ENCODE results near the gene CREB5.

Gene CREB5, protein sequence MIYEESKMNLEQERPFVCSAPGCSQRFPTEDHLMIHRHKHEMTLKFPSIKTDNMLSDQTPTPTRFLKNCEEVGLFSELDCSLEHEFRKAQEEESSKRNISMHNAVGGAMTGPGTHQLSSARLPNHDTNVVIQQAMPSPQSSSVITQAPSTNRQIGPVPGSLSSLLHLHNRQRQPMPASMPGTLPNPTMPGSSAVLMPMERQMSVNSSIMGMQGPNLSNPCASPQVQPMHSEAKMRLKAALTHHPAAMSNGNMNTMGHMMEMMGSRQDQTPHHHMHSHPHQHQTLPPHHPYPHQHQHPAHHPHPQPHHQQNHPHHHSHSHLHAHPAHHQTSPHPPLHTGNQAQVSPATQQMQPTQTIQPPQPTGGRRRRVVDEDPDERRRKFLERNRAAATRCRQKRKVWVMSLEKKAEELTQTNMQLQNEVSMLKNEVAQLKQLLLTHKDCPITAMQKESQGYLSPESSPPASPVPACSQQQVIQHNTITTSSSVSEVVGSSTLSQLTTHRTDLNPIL

DNA sequence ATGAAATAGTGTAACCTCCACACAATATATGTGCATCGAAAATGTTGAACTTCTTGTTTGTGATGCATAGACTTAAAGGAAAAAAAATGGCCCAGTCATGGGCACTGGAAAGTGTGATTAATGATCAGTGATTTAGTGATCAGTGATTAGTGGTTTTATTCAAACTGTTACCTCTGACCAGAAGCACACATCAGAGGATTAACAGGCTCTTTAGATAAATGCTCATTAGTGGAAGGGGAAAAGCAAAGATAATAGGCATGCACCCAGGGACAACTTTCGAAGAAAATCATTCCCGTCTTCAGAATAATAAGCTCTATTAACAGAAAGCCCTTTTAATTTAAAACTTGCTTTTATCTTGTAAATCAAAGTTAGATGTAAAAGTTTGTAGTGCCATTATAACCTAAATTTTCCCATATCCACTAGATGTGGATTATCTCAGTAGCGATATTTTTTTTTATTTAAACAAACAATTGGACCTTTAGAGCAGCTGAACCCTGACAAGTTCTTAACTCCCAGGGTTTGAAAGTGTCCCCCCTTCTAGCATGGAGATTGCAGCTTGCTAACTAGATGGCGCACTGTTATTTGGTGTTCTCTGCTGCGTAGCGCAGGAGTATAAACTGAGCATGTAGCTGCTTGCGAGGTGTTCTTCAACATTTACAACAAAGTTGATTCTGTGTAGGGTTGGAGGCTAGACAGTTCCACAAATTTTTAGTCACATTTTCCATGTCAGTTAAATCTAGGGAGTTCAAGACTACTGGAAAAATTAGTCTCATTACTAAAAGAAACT lies at the start of gene CREB5:
CREB5 (plus strand) TSS at position 643 of the 787 bp plus-strand sequence. CDS start 397 bp downstream, outside the sequence.
- DNase-seq (ENCODE audit: insufficient read length, low spot score) (no peak), FAIRE-seq (no peak)
- TF ChIP-seq POLR2A (IDR thresholded peaks at IDR 0.05; ENCODE audit: low read depth, low read length) = no peak

DNA sequence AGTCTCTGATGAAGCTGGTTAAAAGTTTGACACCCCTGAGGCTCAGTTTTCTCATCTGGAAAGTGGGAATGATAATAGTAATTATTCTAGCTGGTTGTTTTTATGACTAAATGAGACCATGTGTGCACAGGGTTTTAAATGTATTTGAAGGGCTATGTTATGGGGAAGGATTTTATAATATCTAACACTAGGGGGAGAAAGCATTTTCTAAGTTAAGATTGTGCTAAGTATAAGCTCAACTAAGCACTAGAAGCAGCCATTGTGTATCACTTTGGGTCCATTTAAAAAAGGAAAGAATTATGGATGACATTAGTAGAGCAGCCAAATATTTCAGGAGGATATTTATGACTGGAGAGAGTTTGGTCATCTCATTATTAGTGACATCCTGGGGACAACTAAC lies 49.5 kb upstream of the CREB5 start:
- no peak for TF ChIP-seq POLR2A (IDR thresholded peaks at IDR 0.05; ENCODE audit: low read depth, low read length)
- no peak for FAIRE-seq

DNA sequence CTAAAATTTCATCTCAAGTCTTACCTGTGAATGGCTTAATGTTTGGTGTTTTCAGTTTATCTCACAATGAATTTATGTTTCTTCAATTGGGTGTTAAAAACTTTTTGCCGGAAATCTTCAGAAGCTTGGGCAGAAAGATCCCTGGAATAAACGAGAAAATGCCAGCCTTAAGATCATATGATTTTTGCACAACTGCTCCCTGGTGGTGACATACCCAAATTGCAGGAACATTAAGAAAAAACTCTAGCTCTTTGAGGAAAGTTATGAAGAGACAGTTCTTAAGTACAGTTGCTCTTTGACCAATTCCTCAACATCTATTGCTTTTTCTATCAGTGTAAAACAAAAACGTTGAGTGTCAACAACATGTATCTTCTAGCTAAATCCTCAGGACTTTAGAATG lies 48.2 kb upstream of the CREB5 start:
- no peak for TF ChIP-seq POLR2A (IDR thresholded peaks at IDR 0.05; ENCODE audit: low read depth, low read length)
- FAIRE-seq (no peak), DNase-seq (ENCODE audit: insufficient read length, low spot score) (no peak)

More for the DNA sequence above, 49.5 kb upstream of the CREB5 start:
- DNase-seq (ENCODE audit: insufficient read length, low spot score) = no peak

DNA sequence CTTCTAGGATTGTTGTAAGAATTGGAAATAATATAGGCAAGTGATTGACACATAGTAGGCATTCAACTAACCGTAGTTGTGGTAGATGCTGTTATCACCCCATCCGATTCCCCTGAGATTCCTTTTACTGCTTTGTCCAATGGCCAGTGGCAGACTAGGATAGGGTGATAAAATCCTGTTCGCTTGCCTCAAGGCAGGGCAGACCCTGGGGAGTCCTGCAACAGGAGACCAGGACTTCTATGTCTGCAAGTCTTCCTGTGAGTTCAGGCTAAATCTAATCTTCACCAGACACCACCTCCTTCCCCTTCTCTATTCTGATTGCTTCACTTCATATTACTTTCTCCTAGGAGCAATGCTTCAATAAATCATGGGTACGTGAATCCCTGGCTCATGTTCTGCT lies 42.8 kb upstream of the CREB5 start:
- DNase-seq (ENCODE audit: insufficient read length, low spot score) (no peak), FAIRE-seq (no peak)
- no peak for TF ChIP-seq POLR2A (IDR thresholded peaks at IDR 0.05; ENCODE audit: low read depth, low read length)

DNA sequence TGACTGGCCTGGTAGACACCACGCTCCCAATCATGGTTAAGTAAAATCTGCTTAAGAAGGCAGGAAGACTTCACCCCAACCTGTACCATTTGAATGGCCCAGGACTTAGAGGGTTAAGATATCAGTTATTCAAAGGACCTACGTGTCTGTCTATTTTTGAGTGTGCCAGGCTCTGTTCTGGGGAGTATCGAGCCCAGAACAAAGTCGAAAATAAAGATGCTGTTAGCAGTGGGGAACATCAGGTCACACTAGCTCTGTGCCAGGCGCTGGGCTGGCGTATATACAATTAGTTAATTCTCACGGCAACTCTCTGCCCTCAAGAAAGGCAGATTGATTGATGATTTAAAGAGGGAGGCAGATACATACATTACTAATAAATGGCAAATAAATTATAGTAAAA lies 40.5 kb upstream of the CREB5 start:
- no peak for FAIRE-seq

DNA sequence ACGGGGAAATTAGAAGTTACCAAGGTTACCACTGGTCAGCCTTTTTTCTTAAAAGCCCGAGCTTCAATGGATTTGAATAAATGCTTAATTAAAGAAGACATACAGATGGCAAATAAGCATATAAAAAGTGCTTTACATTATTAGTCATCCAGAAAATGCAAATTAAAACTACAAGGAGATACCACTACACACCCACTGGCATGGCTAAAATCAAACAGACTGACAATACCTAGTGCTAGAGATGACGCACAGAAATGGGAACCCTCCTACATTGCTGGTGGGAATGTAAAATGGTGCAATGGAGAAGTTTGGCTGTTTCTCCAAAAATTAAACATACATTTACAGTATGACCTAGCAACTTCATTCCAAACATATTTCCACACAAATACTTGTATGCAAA lies 38.3 kb upstream of the CREB5 start:
- DNase-seq (ENCODE audit: insufficient read length, low spot score) = no peak
- FAIRE-seq = no peak

More for the DNA sequence above, 40.5 kb upstream of the CREB5 start:
- DNase-seq (ENCODE audit: insufficient read length, low spot score) = no peak
- TF ChIP-seq POLR2A (IDR thresholded peaks at IDR 0.05; ENCODE audit: low read depth, low read length) = no peak

DNA sequence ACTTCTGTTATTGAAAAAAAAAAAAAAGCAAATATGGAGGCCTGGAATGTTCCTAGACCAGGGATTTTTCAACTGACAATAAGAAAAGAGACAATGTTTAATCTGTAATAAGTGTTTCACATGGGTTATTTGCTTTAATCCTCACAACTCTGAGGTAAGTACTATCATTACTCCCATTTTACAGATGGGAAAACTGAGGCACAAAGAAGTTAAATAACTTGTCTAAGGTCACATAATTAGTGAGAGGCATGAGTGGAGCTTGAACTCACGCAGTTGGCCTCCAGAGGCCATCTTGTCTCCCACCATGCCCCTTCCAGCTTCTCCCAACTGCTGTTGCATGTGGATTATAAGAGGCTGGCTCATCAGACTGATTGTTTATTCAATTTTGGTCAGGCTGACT lies 36.6 kb upstream of the CREB5 start:
- no peak for DNase-seq (ENCODE audit: insufficient read length, low spot score)
- no peak for FAIRE-seq
- no peak for TF ChIP-seq POLR2A (IDR thresholded peaks at IDR 0.05; ENCODE audit: low read depth, low read length)

More for the DNA sequence above, 38.3 kb upstream of the CREB5 start:
- no peak for TF ChIP-seq POLR2A (IDR thresholded peaks at IDR 0.05; ENCODE audit: low read depth, low read length)

DNA sequence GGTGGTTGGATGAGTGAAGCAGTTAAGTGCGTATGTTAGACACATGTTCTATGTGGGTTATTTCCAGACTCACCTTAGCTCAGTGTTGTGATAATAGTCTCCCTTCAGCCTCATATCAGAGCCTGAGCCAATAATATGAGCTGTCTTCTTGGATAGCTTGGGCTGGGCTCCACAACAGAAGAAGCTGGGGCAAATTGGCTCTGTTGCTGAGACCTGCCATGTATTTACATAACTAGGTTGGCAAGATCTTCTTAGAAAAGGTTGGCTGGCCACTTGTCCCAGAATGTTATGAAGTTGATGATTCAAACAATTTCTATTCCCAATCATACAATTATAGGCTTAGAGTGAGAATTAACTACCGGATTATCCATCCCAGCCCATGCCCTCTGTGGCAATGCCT lies 35.7 kb upstream of the CREB5 start:
- FAIRE-seq = no peak
- no peak for TF ChIP-seq POLR2A (IDR thresholded peaks at IDR 0.05; ENCODE audit: low read depth, low read length)
- no peak for DNase-seq (ENCODE audit: insufficient read length, low spot score)

DNA sequence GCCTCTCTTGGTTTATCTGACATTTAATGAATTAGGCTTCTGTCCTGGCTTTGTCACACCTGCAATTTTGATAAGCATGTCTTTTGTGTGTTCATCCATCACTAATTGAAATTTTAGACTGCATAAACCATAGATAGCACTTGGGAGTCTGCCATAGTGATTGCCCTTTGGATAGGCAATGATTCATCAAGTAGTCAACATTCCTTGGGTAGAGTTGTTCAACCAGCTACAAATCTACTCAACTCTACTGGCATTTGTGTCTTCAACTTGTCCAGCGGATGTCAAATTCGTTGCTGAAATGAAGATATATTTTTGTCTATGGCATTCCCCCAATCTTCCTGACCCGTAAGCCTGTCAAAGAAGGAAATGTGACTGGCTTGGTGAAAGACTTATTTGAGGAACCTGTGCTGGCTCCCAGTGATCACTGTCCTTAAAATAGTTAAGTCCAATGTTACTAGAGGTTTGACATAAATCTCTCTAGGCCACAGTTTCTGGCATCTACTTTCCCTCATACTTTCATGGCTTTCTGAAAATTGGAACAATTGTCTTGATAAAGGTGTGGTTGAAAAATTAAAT lies 33.7 kb upstream of the CREB5 start:
- no peak for DNase-seq (ENCODE audit: insufficient read length, low spot score)
- no peak for TF ChIP-seq POLR2A (IDR thresholded peaks at IDR 0.05; ENCODE audit: low read depth, low read length)
- no peak for FAIRE-seq

DNA sequence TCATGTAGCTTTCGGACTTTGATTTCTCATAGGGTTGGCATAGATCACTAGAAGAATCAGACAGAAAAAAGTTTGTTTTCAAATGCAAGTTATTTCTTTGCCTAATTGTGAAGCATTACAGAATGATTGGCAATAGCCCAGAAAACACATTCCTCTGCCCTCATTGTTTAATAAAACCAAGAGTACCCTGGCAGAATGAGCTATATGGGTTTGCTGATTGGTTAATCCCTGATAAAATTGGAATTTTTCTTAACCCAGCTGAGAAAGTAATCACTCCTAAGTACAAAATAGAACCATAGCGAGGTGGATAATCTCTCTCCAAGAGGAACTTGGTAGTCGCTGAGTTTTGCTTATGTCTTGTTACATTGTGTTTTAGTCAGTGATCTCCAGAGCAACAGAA lies 30.9 kb upstream of the CREB5 start:
- DNase-seq (ENCODE audit: insufficient read length, low spot score) (no peak), FAIRE-seq (no peak)
- TF ChIP-seq POLR2A (IDR thresholded peaks at IDR 0.05; ENCODE audit: low read depth, low read length) = no peak

DNA sequence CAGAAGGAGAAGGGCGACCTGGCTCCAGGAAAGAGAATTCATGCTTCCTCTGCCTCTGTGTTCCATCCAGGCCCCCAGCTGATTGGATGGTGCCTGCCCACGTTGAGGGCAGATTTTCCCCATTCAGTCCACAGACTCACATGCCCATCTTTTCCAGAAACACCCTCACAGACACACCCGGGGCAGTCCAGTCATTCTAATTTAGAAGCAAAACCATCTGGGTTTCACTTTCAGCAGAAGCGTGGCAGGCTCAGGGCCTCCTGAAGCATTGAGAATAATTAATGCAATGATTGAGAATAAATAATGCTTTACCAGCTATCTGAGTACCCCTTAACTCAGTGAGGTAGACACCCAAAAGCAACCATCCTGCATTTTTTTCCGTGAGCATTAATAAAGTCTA lies 30.2 kb upstream of the CREB5 start:
- FAIRE-seq (no peak), DNase-seq (ENCODE audit: insufficient read length, low spot score) (no peak)
- TF ChIP-seq POLR2A (IDR thresholded peaks at IDR 0.05; ENCODE audit: low read depth, low read length) = no peak

DNA sequence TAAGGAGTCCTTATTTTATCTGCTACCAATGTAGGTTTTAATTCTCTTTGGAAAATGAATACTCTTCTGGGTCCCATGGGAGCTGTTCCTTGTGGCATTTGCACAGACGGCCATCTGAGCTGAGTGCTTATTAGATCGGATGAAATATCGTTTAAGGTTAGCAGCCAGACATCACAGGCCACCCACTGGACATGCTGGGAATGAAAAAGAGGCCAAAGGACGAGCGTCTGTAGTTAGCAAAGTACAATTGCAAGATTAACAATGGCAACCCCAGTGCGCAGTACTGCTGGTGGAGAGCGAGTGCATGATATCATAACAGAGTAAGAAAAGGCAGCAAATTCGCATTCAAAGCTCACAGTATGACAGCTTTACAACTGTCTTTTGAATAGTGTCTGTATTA lies 28.3 kb upstream of the CREB5 start:
- DNase-seq (ENCODE audit: insufficient read length, low spot score) (no peak), FAIRE-seq (no peak)
- no peak for TF ChIP-seq POLR2A (IDR thresholded peaks at IDR 0.05; ENCODE audit: low read depth, low read length)

DNA sequence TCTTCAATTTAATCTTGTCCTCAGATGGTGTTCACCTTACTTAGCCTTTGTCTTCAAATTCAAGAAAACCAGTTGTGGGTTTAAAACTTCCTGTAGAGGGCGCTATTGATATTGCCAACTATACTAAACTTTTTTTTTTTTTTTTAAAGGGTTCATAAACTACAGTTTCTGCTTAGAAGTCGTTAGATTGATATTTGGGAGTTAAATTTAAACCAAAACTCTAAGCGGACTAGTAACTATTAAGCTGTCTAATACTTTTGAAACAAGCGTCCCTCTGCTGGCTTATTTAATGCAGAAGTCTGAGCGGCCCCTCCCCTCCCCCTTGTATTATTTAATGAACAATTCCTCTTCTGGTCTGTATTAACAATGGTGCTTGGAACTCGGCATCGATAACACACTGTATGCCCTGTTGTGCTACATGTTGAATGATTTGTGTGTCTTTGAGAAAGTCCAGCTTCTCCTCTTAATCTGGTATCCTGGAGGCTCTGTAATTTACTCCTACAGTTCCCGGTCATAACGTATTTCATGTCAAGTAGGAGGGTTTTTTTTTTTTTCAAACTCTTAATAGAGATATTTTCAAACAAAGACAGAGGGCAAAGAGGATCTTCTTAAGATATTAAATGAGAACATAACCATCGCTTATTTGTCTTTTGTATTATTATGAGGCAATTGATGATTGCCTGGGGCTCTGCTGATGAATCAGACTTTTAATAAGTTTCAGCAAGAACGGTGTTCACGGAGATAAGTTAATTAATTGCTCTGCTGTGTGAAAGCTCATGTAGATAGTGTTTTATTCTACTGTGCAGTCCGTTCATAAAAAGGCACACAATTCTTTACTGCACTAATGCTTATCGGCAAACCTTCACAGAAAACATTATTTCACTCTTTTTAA lies 22.6 kb upstream of the CREB5 start:
- no peak for DNase-seq (ENCODE audit: insufficient read length, low spot score)
- FAIRE-seq = peak; percentile 94
- TF ChIP-seq POLR2A (IDR thresholded peaks at IDR 0.05; ENCODE audit: low read depth, low read length) = no peak
